ENCODE results near the gene SPIN3. TPM values are rescaled to one million over a fixed set of nuclear protein-coding genes. Genes with fewer than 3 reads are reported as not detected.
"Not testable (repeated sequence)": the region's sequence is repeated elsewhere in the genome, so short reads cannot be mapped to it uniquely, and the experiment has no call there.

Gene SPIN3
- 12.5 TPM in 2 replicates for total RNA-seq

- intact Hi-C loops (cut with micrococcal nuclease): loop anchor here (5.0 kb wide), 3 partner anchors 127 to 597 kb away; partner anchors contain the start of genes SPIN2B and ZXDB
Measured at GRCh38 chrX:56995271-56995994, at the start of gene SPIN3. Gene SPIN3 (minus strand): TSS chrX:56995541. CDS start chrX:56994947, 594 bp downstream.

DNA sequence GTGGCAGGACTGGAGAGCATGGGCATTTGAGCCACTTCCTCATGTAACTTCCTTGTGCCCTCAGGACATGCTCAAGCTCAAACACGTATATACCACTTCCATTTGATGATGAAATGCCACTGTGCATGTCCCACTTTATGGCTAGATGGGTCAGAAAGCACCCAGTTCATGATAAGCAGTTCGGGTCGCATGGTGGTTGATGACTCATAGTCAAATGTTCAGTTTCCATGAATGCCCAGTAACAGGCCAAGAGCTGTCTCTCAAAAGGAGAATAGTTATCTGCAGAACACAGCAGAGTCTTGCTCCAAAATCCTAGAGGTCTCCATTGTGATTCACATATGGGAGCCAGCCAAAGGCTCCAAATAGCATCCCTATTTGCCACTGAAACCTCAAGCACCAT, 48.9 kb upstream of the SPIN3 start:
- intact Hi-C loops (cut with micrococcal nuclease): no loop called here

- intact Hi-C loops (cut with micrococcal nuclease): not testable (repeated sequence)
Measured at GRCh38 chrX:57037265-57037664, 41.9 kb upstream of the SPIN3 start.

DNA sequence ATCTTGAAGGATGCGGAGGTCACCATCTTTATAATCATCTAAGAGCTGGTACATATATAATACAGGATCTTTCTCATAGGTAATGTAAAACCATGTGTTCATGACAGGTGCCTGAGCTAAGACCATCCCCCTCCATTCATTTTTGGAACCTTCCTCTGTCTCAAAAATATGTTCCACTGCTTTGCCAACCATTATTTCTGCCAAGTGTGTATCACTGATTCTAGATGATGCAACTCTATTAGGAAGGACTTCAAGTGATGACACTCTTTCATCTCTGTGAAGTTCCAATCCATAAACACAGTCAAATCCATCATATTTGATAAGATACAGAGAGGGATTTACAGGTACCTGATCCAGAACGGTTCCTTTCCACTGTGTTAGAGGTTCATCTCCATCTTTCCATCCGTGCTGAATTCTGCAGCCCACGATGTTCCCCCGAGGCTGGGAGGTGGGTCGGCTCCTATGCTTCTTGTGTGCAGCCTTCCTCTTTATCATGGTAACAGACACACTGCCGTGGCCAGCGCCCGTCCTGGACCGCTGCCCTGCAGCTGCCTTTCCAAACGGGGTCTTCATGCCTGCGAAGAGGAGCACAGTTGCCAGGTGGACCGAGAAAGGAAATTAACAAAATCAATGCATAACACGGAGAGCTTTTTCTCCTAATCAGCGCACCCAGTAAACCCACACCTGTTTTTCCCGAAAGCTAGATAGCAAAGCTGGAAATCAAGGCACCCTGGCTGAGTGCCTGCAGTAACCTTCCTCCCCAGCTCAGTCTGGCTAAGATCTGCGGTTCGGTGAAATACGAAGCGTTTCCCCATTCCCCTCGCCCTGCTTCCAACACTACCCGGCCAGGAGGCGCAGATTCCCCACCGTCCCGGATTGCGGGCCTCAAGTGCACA, 718 bp downstream of the SPIN3 start:
- intact Hi-C loops (cut with micrococcal nuclease): loop anchor here (5.0 kb wide), 3 partner anchors 128 to 598 kb away; partner anchors contain the start of genes SPIN2B and ZXDB

- intact Hi-C loops (cut with micrococcal nuclease): no loop called here
Measured at GRCh38 chrX:56987741-56988140, 7.6 kb downstream of the SPIN3 start.

DNA sequence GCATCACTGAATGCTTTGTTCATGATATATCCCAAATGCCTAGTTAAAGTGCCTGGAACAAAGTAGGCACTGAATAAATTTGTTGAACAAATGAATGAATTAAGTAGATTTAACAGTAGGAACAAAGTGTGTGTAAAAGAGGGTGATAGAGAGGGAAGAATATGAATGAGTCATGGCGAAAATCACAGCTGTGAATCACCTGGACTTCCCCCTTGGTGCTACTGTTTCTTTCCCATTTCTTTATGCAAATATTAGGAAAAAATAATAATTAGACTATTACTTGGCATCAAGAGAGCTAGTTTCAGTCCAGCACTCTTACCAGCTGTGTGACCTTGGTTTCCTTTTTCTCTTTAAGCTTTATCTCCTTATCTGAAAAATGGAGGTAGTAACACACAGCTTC, 9.2 kb downstream of the SPIN3 start:
- intact Hi-C loops (cut with micrococcal nuclease): no loop called here

DNA sequence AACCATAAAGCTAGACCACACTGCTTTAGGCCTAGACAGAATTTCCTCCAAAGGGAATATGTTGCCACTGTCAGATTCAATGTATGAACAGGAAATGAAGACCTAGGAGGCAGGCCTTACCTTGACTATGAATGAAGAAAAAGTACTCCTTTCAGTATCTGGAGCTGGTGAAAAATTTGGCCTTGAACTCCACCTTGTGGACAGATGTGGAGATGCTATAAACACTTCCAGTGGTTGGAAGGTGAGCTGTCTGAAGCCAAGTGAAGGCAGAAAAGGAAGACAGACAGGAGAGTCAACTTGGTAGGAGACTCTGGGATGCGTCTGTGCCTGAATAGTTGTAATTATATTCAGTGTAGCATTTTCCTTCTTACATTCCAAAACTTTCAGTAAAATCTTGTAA, 17.2 kb downstream of the SPIN3 start:
- intact Hi-C loops (cut with micrococcal nuclease): loop anchor here (1.0 to 10.0 kb wide), 2 partner anchors 175 to 1813 kb away; no protein-coding TSS in a partner anchor

DNA sequence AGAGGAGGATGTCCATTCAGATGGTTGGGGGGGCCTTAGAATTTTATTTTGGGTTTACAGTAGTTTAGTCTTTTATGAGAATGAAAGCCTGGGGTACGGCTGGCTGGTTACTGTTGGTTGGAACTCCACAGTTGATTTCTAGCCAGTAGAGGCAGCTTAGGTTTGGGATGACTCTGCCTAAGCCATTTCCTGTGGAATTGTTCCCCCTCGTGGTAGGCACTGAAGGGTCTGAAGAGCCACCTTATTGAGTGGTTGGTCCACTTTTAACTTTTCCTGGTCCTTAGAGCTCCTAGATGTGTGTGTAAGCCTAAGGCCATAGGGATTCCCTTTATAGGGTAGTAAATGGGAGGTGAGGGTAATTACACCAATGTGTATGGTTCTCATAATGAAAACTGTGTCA, 19.7 kb downstream of the SPIN3 start:
- intact Hi-C loops (cut with micrococcal nuclease): loop anchor here (10.0 kb wide), 1 partner anchor 1811 kb away; no protein-coding TSS in a partner anchor

GRCh38 chrX:56974408-56974807, 20.9 kb downstream of the SPIN3 start:
- intact Hi-C loops (cut with micrococcal nuclease): loop anchor here (10.0 kb wide), 1 partner anchor 1810 kb away; no protein-coding TSS in a partner anchor

GRCh38 chrX:56969559-56969958, 25.8 kb downstream of the SPIN3 start:
- intact Hi-C loops (cut with micrococcal nuclease): no loop called here

- intact Hi-C loops (cut with micrococcal nuclease): no loop called here
Measured at GRCh38 chrX:56968980-56969379, 26.4 kb downstream of the SPIN3 start.

GRCh38 chrX:56963377-56963776, 32.0 kb downstream of the SPIN3 start:
- intact Hi-C loops (cut with micrococcal nuclease): loop anchor here (5.0 kb wide), 1 partner anchor 151 kb away; no protein-coding TSS in a partner anchor

GRCh38 chrX:56947699-56948098, 47.6 kb downstream of the SPIN3 start:
- intact Hi-C loops (cut with micrococcal nuclease): no loop called here

DNA sequence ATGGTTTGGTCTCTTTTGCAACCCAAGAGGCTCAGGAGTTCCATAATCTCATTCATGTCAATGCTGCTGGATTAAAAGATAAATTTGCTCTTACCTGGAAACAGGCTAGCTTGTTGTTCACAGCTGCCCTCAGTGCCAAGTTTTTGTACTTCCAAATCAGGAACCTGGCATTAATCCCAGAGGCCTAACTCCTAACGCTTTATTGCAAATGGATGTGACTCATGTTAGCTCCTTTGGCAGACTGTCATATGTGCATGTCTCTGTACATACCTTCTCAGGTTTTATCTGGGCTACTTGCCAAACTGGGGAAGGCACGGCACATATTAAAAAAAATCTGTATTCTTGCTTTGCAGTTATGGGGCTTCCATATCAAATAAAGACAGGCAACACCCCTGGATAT, 49.1 kb downstream of the SPIN3 start:
- intact Hi-C loops (cut with micrococcal nuclease): not testable (repeated sequence)

DNA sequence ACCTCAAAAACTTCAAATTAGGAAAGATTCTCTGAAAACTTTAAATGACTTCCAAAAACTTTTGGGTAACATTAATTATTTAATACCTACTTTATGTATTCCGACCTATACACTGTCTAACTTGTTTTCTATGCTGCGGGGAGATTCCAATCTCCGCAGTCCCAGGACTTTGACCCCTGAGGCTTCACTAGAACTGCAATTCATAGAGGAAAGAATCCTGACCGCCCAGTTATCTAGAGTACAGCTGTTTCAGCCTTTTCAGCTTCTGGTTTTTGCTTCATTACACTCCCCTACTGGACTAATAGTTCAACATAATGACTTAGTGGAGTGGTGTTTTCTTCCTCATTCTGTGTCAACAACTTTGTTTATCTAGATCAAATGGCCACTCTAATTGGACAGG, 50.1 kb downstream of the SPIN3 start:
- intact Hi-C loops (cut with micrococcal nuclease): not testable (repeated sequence)

DNA sequence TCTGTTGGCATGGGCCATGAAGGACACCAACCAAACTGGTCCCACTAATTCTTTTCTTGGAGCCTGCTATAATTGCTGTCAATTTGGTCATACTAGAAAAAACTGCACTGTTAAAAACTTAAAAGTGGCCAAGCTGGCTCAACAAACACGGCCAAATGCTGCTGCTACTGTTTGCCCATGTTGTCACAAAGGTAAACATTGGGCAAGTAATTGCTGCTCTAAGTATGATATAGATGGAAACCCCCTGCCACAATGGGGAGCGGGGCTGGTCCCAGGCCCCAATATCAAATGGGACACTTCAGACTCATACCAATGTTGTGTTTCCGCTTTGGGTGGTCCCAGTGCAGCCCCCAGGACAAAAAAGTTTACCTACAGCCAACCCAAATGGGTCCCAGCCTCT, 52.1 kb downstream of the SPIN3 start:
- intact Hi-C loops (cut with micrococcal nuclease): no loop called here

Other genes starting within 250 kb of the SPIN3 start
- gene SPIN2B, start 126.0 kb upstream of the SPIN3 start, total RNA-seq: 10.4 and 12.7 TPM in 2 replicates
- 0.70 and 1.1 TPM in 2 replicates for gene SPIN2A, start 141.9 kb upstream of the SPIN3 start, total RNA-seq